DMS153 treated with DMSO at 0.1 percent for 48 hours (cell line): ENCODE data around the gene LRRC3.
"Not testable (repeated sequence)": the region's sequence is repeated elsewhere in the genome, so short reads cannot be mapped to it uniquely, and the experiment has no call there.

Source experiments
- DNase-seq: peaks from one replicate; lab custom pipeline; 2025; ENCODE audit not compliant: unreplicated experiment; lab: John Stamatoyannopoulos, UW

LRRC3 gene

GRCh38 chr21:44477131-44477530 is 21.8 kb downstream of the LRRC3 start:
- DNase-seq: no peak

DNA sequence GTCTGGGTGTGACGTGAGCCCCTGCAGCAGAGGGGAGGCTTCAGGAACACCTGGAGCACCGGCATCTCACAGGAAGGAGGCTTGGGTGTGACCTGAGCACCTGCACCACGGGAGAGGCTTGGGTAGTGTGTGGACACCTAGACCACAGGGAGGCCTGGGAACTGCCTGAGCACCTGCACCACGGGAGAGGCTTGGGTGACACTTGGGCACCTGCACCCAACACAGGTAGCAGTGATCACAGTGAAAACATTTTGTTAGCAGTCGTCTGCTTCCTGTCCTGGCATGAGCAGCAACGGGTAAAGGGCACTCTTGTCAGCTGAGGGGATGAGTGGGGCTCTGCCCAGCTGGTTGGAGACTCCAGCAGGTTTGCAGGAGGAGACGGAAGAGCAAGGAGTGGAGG is 22.4 kb downstream of the LRRC3 start:
- DNase-seq: no peak

GRCh38 chr21:44478124-44478800 is 23.0 kb downstream of the LRRC3 start:
- DNase-seq: no peak

- no peak for DNase-seq
Measured at GRCh38 chr21:44478801-44479167, 23.5 kb downstream of the LRRC3 start.

DNA sequence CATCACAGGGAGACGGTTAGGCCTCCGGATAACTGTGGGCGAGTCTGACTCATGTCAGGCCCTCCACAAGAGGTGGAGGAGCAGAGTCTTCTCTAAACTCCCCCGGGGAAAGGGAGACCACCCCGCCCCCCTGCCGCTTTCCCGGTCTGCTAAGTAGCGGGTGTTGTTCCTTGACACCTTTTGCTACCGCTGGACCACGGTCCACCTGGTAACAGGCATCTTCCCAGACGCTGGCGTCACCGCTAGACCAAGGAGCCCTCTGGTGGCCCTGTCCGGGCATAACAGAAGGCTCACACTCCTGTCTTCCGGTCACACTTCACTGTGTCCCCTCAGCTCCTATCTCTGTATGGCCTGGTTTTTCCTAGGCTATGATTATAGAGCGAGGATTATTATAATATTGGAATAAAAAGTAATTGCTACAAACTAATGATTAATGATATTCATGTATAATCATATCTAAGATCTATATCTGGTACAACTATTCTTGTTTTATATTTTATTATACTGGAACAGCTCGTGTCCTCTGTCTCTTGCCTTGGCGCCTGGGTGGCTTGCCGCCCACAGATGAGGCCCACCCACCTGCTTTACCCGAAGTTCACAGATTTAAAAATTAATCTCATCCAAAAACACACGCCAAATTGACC is 24.4 kb downstream of the LRRC3 start:
- DNase-seq: not testable (repeated sequence)

GRCh38 chr21:44480200-44481053 is 25.1 kb downstream of the LRRC3 start:
- no peak for DNase-seq

GRCh38 chr21:44482581-44483287 is 27.4 kb downstream of the LRRC3 start:
- no peak for DNase-seq

- DNase-seq: no peak
Measured at GRCh38 chr21:44483288-44484237, 28.3 kb downstream of the LRRC3 start.

DNA sequence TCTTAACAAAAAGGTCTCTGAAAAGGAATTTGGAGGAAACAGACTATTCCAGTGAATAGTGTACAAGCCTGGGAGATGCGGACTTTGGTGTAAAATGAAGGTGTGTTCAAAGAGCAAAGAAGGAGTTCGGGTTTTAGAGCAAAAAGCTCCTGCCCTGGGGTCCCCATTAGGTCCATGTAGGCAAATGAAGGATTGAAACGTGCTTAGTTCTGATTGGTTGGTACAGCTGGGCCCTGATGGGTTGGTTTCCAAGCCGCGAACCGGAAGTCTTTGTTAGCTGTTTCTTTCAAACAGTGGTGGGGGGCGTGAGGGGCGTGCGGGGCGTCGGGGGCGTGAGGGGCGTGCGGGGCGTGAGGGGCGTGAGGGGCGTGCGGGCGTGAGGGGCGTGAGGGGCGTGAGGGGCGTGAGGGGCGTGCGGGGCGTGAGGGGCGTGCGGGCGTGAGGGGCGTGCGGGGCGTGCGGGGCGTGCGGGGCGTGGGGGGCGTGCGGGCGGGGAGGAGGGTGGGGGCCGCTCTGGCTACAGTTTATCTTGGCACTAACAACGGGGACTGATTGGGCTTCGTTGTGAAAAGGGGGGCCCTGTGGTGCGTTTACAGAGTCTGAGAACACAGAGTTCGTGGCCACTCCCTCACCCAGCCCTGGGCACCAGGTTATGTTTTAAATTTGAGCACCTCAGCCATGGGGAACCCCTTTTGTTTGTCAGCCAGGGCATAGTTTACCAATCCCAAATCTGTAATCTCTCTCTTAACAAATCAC is 29.4 kb downstream of the LRRC3 start:
- no peak for DNase-seq

GRCh38 chr21:44485254-44485793 is 30.0 kb downstream of the LRRC3 start:
- DNase-seq: peak; percentile 87

DNA sequence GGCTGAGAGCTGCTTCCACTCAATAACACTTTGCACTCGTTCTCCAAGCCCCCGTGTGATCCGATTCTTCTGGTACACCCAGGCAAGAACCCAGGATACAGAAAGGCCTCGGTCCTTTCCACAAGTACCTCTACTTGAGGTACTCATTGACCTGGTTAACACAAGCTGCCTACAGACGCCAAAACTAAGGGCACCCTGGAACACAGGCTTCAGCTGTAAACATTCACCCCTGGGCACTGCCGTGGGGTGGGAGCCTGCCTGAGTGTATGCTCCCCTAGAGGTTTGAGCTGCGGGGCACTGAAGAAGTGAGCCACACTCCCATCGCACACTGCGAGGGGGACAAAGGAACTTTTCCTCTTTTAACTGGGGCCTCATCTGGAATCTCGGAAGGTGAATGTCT is 30.5 kb downstream of the LRRC3 start:
- no peak for DNase-seq

DNA sequence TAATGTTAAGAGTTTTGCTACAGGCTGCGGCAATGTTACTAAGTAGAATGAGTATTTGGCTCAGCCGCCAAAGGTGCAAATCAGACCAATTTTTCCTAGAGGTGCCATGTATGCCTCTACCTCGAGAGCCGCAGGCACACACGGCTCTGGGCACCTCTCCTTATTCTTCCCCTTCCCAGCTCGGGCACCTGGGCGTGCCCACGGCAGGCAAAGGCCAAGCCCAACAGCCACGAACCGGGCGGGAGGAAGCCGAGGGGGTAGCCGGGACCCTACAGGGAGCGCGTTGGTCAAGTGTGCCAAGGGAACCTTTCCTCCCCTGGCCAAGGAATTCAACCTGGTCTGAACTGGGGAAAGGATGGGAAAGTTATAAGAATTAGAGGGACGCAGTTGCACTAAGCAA is 31.0 kb downstream of the LRRC3 start:
- DNase-seq: no peak

DNA sequence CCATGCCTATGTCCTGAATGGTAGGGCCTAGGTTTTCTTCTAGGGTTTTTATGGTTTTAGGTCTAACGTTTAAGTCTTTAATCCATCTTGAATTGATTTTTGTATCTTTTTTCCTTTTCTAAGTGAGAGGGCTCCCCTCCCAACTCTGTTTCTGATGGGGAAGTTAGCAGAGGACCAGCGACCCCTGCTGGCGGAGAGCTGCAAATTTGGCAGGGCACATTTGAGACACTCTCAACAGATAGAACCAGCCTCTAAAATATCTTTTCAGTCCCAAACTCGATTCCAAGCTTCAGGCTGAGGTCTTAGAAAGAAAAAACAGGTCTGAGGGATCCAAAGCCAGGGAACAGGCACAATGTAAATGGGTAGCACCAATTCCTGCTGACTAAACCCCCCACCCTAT is 32.5 kb downstream of the LRRC3 start:
- DNase-seq: no peak

DNA sequence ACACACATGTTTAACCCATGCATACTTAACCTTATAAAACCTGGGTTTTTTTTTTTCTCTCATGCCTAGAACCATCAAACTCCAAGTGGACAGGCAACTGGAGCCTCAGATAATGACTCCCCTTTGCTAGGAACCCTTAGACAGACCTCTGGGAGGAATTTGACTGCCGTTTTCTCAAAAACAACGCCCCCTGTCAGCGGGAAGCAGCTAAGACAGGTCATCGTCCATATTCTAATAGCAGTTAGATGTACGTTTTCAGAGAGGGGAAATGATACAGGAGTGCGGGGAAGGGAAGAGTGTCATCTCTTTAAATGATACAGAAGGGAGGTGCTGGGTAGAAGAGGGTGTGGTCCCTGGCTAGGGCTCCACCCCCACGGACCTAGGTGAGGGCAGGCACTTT is 34.7 kb downstream of the LRRC3 start:
- no peak for DNase-seq

DNA sequence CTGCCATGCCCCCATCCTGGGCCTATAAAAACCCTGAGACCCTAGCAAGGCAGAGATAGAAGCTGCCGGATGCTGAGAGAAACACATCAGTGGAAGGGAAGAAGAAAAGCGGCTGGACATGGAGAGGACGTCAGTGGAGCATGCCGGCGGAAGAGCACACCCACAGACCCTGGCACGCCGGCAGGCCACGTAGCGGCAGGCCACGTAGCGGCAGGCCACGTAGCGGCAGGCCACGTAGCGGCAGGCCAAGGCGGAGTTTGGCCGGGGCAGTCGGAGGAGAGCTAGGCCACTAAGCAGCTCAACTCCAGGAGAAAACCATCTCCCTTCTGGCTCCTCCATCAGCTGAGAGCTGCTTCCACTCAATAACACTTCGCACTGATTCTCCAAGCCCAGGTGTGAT is 35.1 kb downstream of the LRRC3 start:
- no peak for DNase-seq

GRCh38 chr21:44490816-44491215 is 35.5 kb downstream of the LRRC3 start:
- no peak for DNase-seq

DNA sequence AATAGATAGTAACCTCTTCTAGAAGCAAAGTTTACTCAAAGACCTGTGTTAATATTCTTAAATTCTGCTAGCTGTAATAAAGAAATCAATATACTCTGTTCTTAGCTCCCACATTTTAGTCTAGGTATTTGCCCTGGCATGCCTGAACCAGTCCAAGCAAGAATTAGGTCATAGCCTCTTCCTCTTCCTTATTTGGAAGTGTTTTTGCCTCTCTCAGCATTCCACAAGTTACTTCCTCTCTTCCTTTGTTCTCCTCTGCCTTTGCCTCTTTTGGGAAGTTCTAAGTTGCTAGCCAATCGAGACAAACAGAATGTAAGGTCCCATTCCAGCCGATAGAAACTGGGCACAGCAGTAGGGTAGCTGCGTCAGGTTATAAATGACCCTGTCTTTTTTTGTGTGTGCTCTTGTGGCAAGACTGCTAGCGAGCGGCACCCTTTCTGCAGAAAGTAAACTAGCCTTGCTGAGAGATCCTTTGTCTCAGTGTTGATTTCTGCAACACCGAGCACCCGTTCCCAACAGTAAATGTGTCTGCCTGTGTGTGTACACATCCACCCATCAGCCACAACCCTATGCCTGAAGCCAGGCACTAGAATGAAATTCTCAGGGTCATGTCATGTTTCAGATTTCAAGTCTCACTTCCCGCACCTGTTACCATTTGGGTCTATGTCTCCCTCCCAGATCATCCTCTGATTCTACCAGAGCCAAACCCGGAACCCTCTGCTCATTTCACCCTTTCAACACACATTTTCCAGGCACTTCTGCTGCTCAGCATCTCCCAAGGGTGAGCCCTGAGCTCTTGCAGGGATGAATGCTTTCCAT is 37.5 kb downstream of the LRRC3 start:
- no peak for DNase-seq

DNA sequence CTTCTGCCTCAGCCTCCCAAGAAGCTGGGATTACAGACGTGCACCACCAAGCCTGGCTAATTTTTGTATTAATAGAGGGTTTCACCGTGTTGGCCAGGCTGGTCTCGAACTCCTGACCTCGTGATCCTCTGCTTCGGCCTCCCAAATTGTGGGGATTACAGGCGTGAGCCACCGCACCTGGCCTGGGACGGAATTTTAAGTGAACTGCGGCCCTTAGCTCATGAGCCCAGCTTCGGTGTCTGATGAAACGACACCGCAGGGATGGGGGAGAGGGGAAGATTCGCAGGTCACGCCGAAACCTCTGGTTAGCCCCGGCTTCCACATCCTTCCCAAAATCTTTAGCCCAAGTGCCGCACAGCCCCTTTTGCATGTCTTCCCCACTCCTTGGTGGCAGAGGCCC is 39.1 kb downstream of the LRRC3 start:
- DNase-seq: no peak

DNA sequence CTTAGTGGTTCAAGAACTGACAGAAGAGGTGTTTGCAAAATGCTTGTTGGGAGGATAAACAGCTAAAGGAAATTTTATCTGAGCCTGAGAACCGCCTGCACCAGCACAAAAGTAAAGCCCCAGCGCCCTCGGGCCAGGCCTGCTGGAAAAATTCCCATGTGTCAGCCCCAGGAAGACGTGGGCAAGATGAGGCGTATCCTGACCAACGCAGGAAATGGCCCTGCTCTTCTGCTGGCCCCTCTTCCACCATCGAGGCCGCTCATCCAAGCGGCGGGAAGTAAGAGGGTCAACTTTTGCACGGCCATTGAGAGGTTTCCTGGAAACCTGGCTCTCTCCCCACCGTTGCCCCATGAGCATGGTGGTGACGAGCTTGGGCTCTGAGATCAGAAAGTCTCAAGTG is 39.6 kb downstream of the LRRC3 start:
- no peak for DNase-seq
